ENCODE results near the gene PCYT1A. TPM values are rescaled to one million over a fixed set of nuclear protein-coding genes. Genes with fewer than 3 reads are reported as not detected.

Gene PCYT1A
- total RNA-seq, 2 donors from 2014 or later = 30.9 to 47.8 TPM

DNA sequence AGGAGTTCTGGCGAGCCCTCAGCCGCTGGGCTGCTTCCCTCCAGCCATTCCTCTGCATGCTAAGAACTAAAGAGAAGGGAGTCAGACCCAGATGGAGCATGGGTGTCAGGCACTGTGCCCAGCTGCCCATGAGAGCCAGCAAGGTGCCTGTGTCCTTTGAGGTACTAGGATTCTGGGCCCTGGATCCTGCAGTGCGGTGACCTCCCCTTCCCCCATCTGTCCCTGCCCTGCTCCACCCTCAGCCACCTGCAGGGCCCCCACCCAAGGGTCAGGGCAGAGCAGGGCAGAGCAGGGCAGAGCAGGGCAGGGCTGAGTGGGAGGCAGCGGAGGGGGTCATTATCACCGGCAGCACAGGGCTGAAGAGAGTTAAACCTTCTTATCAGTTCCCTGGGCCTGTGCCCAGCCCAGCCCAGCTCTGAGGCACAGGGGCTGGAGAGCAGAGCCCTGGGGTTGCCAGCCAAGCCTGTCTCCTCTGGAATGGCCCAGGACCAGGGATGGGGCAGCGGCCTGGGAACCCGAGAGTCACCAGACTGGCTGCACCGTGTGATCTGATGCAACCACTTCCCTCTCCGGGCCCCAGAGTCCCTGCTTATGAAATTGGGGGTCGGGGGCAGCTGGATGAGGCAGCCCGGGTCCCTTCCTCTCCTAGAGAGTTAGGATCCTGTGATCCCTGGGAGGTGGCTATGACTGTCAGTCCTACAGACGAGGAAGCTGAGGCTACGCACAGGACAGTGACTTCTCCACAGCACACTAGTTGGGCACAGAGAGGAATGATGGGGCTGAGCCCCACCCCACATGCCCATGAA, 93.6 kb downstream of the PCYT1A start:
- peak in 1 of 3 donors; percentile 9 for TF ChIP-seq POLR2A (IDR thresholded peaks at IDR 0.05)
- TF ChIP-seq, protein P1, sequence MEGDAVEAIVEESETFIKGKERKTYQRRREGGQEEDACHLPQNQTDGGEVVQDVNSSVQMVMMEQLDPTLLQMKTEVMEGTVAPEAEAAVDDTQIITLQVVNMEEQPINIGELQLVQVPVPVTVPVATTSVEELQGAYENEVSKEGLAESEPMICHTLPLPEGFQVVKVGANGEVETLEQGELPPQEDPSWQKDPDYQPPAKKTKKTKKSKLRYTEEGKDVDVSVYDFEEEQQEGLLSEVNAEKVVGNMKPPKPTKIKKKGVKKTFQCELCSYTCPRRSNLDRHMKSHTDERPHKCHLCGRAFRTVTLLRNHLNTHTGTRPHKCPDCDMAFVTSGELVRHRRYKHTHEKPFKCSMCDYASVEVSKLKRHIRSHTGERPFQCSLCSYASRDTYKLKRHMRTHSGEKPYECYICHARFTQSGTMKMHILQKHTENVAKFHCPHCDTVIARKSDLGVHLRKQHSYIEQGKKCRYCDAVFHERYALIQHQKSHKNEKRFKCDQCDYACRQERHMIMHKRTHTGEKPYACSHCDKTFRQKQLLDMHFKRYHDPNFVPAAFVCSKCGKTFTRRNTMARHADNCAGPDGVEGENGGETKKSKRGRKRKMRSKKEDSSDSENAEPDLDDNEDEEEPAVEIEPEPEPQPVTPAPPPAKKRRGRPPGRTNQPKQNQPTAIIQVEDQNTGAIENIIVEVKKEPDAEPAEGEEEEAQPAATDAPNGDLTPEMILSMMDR (IDR thresholded peaks at IDR 0.05) = no peak
- Histone ChIP-seq H3K4me1 (peaks cover 18% of the 10 kb centered on the region), H3K36me3 (replicated peaks in 1 of 2; ENCODE audit: insufficient read depth in 1 of 2, low read depth in 2 of 2) (no peaks in the 10 kb centered on the region), H3K27ac (peak overlapping the region in 3 of 4 donors; percentile 47 to 64 (median 47)), H3K9me3 (no peaks in the 10 kb centered on the region), H3K4me3 (no peak overlapping the region), H3K27me3 (no peaks in the 10 kb centered on the region)
- ATAC-seq (peak; percentile 67), DNase-seq (peak; percentile 53 to 82 (median 72))
- 20 to 34% methylated on average over 4 to 12 of the region's 13 CpGs for WGBS, 2 donors
- intact Hi-C loops (cut with DNase I) = no loop called here

DNA sequence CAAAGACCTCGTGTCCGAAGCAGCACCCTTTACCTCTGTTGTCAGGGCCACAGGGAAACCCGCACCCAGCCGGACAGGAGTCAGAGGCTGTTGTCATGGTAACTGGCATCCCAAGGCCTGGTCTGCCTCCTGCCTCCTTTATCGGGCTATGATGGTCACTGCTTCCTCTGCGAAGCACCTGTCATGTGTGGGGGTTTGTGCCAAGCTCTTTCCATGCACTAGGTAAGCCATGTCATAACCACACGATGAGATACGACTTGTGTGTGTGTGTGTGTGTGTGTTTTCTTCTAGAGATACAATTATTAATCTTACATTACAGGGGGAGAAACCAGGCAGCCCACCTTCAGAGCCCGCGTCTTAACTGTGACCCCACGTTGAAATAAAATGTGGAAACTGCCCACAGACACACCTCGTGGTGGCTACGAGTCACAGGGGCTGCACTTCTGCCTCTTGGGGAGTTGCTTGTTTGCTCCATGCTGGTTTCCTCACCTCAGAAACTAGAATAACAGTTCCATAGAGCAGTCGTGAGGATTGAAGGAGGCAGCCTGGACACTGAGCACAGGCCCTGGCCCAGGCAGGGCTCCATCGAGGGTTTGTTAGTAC, 94.3 kb downstream of the PCYT1A start:
- Histone ChIP-seq H3K27me3 (no peaks in the 10 kb centered on the region), H3K4me3 (no peak overlapping the region), H3K9me3 (no peaks in the 10 kb centered on the region), H3K27ac (peak overlapping the region in 3 of 4 donors; percentile 47 to 77 (median 47)), H3K36me3 (replicated peaks in 1 of 2; ENCODE audit: insufficient read depth in 1 of 2, low read depth in 2 of 2) (no peaks in the 10 kb centered on the region), H3K4me1 (peaks cover 18% of the 10 kb centered on the region)
- TF ChIP-seq, protein P1 (IDR thresholded peaks at IDR 0.05) = no peak
- no peak for TF ChIP-seq POLR2A (IDR thresholded peaks at IDR 0.05)
- intact Hi-C loops (cut with DNase I) = no loop called here
- DNase-seq (no peak), ATAC-seq (no peak)
- WGBS, 2 donors = 58 to 81% methylated on average over 11 to 15 of the region's 15 CpGs

DNA sequence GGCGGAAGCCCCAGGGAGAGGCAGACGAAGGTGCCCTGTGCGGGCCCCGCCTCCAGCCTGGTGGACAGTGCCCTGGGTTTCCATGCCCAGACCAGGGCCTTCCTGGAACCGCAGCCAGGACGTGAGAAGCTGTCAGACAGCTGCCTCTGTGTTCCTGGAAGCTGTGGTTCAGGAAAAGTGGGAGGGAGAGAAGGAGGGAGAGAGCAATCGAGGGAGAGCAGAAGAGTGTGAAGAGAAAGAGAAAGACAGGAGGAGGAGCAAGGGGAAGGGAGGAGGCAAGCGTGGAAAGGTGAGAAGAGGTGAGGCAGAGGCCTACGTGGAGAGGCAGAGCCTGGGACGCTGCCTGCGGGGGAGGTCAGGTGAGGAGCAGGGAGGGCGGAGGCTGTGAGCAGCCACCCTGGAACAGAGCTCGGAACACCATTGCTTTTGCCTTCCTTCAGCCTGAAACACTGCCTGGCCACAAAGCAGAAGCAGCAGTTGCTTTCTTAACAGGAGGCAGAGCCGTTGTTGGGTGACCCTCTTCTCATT, 94.9 kb downstream of the PCYT1A start:
- 60% methylated on average over 10 to 12 of the region's 14 CpGs for WGBS, 2 donors
- DNase-seq (peak in 1 of 4 donors; percentile 37), ATAC-seq (peak; percentile 38)
- no peaks in the 10 kb centered on the region for H3K9me3 ChIP-seq
- intact Hi-C loops (cut with DNase I) = no loop called here
- peaks cover 18% of the 10 kb centered on the region for H3K4me1 ChIP-seq
- H3K4me3 ChIP-seq = no peak overlapping the region
- H3K27ac ChIP-seq = peak overlapping the region in 3 of 4 donors; percentile 46 to 77 (median 48)
- TF ChIP-seq POLR2A (IDR thresholded peaks at IDR 0.05) = no peak
- TF ChIP-seq, protein P1 (IDR thresholded peaks at IDR 0.05) = no peak
- H3K27me3 ChIP-seq = no peaks in the 10 kb centered on the region
- no peaks in the 10 kb centered on the region for H3K36me3 ChIP-seq (replicated peaks in 1 of 2; ENCODE audit: insufficient read depth in 1 of 2, low read depth in 2 of 2)

DNA sequence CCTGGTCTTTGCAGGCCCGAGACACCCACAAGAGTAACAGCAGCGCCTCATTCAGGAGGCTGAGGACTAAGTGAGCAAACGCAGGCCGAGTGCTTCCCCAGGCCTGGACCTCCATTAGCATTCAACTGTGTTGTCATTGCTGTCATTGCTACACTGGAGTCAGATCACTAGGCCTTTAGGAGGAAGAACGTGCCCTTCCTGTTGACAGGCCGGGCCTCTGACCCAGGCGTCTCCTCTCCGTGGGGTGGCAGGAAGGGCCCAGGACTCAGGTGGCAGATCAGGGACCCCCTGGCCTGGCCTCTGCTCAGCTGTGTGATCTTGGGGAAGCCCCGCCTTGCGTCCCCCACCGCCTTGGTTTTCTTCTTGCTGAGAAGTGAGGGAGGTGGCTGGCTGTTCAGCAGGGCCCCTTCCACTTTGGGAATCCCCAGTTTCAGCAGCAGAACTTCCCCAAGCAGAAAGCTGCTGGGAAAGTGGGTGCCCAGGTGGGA, 95.4 kb downstream of the PCYT1A start:
- no peak for TF ChIP-seq POLR2A (IDR thresholded peaks at IDR 0.05)
- TF ChIP-seq, protein P1 (IDR thresholded peaks at IDR 0.05) = peak in 1 of 7 experiments; percentile 5
- Histone ChIP-seq H3K36me3 (replicated peaks in 1 of 2; ENCODE audit: insufficient read depth in 1 of 2, low read depth in 2 of 2) (no peaks in the 10 kb centered on the region), H3K4me1 (peaks cover 18% of the 10 kb centered on the region), H3K9me3 (no peaks in the 10 kb centered on the region), H3K4me3 (no peak overlapping the region), H3K27me3 (no peaks in the 10 kb centered on the region), H3K27ac (peak overlapping the region in 3 of 4 donors; percentile 46 to 77 (median 48))
- intact Hi-C loops (cut with DNase I) = no loop called here
- WGBS, 2 donors = 69 to 71% methylated on average over 8 to 11 of the region's 11 CpGs
- DNase-seq (peak in 1 of 4 donors; percentile 34), ATAC-seq (no peak)
